Ishikawa (cell line): ENCODE results near the gene ATG4A.

ENCODE experiments used
- EGR1 ChIP-seq: IDR thresholded peaks from 2 replicates; pipeline ENCODE4 v1.6.1; 2012
- EP300 ChIP-seq: IDR thresholded peaks from 2 replicates; pipeline ENCODE4 v1.6.1; 2012; ENCODE audit warnings: borderline replicate concordance
- MAX ChIP-seq: IDR thresholded peaks from 2 replicates; pipeline ENCODE4 v1.6.1; 2012
- TAF1 ChIP-seq: IDR thresholded peaks from 2 replicates; pipeline ENCODE4 v1.6.1; 2012; ENCODE audit warnings: low read depth, mild to moderate bottlenecking
- TEAD4 ChIP-seq: IDR thresholded peaks from 2 replicates; pipeline ENCODE4 v1.6.1; 2012
- YY1 ChIP-seq: IDR thresholded peaks from 2 replicates; pipeline ENCODE4 v1.6.1; 2012; ENCODE audit warnings: low read depth
- ZBTB7A ChIP-seq: IDR thresholded peaks from 2 replicates; pipeline ENCODE4 v1.6.1; 2012; ENCODE audit warnings: low read depth
- TF ChIP-seq, protein P1 (sequence below): IDR thresholded peaks from 2 replicates; pipeline ENCODE4 v1.6.1; 2012; ENCODE audit warnings: low read depth, mild to moderate bottlenecking
- TF ChIP-seq, protein P2 (sequence below): IDR thresholded peaks from 2 replicates; pipeline ENCODE4 v1.6.1; 2012

- TF ChIP-seq EGR1 (no peak), MAX (no peak), TEAD4 (no peak), EP300 (no peak), TAF1 (no peak), ZBTB7A (no peak), YY1 (no peak)
- TF ChIP-seq, protein P1, sequence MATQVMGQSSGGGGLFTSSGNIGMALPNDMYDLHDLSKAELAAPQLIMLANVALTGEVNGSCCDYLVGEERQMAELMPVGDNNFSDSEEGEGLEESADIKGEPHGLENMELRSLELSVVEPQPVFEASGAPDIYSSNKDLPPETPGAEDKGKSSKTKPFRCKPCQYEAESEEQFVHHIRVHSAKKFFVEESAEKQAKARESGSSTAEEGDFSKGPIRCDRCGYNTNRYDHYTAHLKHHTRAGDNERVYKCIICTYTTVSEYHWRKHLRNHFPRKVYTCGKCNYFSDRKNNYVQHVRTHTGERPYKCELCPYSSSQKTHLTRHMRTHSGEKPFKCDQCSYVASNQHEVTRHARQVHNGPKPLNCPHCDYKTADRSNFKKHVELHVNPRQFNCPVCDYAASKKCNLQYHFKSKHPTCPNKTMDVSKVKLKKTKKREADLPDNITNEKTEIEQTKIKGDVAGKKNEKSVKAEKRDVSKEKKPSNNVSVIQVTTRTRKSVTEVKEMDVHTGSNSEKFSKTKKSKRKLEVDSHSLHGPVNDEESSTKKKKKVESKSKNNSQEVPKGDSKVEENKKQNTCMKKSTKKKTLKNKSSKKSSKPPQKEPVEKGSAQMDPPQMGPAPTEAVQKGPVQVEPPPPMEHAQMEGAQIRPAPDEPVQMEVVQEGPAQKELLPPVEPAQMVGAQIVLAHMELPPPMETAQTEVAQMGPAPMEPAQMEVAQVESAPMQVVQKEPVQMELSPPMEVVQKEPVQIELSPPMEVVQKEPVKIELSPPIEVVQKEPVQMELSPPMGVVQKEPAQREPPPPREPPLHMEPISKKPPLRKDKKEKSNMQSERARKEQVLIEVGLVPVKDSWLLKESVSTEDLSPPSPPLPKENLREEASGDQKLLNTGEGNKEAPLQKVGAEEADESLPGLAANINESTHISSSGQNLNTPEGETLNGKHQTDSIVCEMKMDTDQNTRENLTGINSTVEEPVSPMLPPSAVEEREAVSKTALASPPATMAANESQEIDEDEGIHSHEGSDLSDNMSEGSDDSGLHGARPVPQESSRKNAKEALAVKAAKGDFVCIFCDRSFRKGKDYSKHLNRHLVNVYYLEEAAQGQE = no peak
- TF ChIP-seq, protein P2, sequence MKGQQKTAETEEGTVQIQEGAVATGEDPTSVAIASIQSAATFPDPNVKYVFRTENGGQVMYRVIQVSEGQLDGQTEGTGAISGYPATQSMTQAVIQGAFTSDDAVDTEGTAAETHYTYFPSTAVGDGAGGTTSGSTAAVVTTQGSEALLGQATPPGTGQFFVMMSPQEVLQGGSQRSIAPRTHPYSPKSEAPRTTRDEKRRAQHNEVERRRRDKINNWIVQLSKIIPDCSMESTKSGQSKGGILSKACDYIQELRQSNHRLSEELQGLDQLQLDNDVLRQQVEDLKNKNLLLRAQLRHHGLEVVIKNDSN = no peak
These were observed 66.0 kb downstream of the ATG4A start for GRCh38 chrX:108157628-108158027.
